ENCODE results near the gene GAST. TPM values are rescaled to one million over a fixed set of nuclear protein-coding genes. Genes with fewer than 3 reads are reported as not detected.

GAST gene
- total and polyA plus RNA-seq, 2 of the 13 experiments (the other 11 are each of a cell fraction or from before 2014, with no cell fraction given) = 0.32 to 0.42 TPM

DNA sequence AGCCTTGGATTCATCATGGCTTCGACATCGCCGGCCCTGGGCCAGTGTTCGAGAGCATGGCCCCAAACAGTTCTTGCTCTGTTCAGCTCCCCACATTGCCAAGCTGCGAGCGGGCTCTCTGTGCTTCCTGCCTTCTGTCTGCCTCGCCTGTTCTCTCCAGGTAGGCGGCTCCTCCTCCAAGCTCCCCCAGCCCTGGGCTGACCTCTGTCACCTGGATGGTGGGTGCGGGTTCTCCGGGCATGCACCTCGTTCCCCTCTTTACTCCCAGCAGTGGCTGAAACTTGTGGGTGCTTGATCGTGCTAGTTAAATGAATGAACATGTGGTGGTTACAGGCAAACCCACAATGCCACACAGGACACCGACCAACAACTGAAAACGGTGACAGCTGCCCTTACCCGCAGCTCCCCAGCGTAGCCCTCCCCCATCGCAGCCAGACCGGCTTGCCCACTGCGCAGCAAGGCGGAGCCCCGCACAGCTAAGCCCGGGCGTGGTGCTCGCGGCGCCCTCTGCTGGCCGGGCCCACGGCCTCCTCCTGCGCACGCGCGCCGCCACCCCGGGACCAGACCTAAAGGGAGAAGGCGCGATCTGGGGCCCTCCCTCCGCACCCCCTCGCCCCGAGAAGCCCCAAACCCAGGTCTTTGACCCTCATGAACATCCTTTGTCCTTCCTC, 46.4 kb upstream of the GAST start (continued):
- TF ChIP-seq ZNF430 (CRISPR knock-in tag; IDR thresholded peaks at IDR 0.05) (no peak), EZH2 (conservative IDR thresholded peaks at IDR 0.05; ENCODE audit: low read depth, low read length) (no peak), FOSL1 (CRISPR knock-in tag; IDR thresholded peaks at IDR 0.05; ENCODE audit: borderline replicate concordance) (no peak), FOXJ3 (CRISPR knock-in tag; IDR thresholded peaks at IDR 0.05; ENCODE audit: borderline replicate concordance) (no peak), HOXA7 (CRISPR knock-in tag; IDR thresholded peaks at IDR 0.05) (no peak), ZNF383 (CRISPR knock-in tag; IDR thresholded peaks at IDR 0.05; ENCODE audit: borderline replicate concordance) (no peak), NCOA2 (CRISPR knock-in tag; IDR thresholded peaks at IDR 0.05) (peak; percentile 32; the same call in 1 of the 2 replicates), KDM5B (CRISPR knock-in tag; IDR thresholded peaks at IDR 0.05; ENCODE audit: borderline replicate concordance) (peak; percentile 83), ZNF562 (CRISPR knock-in tag; IDR thresholded peaks at IDR 0.05; ENCODE audit: borderline replicate concordance) (no peak), CBX5 (CRISPR knock-in tag; IDR thresholded peaks at IDR 0.05; ENCODE audit: borderline replicate concordance) (no peak), GATAD1 (CRISPR knock-in tag; IDR thresholded peaks at IDR 0.05) (peak; percentile 66), BORCS8-MEF2B (CRISPR knock-in tag; IDR thresholded peaks at IDR 0.05) (no peak), ZNF333 (CRISPR knock-in tag; IDR thresholded peaks at IDR 0.05; ENCODE audit: borderline replicate concordance) (peak; percentile 72; the same call in 1 of the 2 replicates)
- TF ChIP-seq, protein P1, sequence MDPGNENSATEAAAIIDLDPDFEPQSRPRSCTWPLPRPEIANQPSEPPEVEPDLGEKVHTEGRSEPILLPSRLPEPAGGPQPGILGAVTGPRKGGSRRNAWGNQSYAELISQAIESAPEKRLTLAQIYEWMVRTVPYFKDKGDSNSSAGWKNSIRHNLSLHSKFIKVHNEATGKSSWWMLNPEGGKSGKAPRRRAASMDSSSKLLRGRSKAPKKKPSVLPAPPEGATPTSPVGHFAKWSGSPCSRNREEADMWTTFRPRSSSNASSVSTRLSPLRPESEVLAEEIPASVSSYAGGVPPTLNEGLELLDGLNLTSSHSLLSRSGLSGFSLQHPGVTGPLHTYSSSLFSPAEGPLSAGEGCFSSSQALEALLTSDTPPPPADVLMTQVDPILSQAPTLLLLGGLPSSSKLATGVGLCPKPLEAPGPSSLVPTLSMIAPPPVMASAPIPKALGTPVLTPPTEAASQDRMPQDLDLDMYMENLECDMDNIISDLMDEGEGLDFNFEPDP (CRISPR knock-in tag; conservative IDR thresholded peaks at IDR 0.05) = no peak
- TF ChIP-seq, protein P2, sequence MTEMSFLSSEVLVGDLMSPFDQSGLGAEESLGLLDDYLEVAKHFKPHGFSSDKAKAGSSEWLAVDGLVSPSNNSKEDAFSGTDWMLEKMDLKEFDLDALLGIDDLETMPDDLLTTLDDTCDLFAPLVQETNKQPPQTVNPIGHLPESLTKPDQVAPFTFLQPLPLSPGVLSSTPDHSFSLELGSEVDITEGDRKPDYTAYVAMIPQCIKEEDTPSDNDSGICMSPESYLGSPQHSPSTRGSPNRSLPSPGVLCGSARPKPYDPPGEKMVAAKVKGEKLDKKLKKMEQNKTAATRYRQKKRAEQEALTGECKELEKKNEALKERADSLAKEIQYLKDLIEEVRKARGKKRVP (CRISPR knock-in tag; IDR thresholded peaks at IDR 0.05) = no peak
- TF ChIP-seq, protein P3, sequence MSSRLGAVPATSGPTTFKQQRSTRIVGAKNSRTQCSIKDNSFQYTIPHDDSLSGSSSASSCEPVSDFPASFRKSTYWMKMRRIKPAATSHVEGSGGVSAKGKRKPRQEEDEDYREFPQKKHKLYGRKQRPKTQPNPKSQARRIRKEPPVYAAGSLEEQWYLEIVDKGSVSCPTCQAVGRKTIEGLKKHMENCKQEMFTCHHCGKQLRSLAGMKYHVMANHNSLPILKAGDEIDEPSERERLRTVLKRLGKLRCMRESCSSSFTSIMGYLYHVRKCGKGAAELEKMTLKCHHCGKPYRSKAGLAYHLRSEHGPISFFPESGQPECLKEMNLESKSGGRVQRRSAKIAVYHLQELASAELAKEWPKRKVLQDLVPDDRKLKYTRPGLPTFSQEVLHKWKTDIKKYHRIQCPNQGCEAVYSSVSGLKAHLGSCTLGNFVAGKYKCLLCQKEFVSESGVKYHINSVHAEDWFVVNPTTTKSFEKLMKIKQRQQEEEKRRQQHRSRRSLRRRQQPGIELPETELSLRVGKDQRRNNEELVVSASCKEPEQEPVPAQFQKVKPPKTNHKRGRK (CRISPR knock-in tag; IDR thresholded peaks at IDR 0.05) = no peak
- TF ChIP-seq, protein P4, sequence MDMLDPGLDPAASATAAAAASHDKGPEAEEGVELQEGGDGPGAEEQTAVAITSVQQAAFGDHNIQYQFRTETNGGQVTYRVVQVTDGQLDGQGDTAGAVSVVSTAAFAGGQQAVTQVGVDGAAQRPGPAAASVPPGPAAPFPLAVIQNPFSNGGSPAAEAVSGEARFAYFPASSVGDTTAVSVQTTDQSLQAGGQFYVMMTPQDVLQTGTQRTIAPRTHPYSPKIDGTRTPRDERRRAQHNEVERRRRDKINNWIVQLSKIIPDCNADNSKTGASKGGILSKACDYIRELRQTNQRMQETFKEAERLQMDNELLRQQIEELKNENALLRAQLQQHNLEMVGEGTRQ (IDR thresholded peaks at IDR 0.05; ENCODE audit: low read depth, low read length) = no peak
- TF ChIP-seq, protein P4 (CRISPR knock-in tag; IDR thresholded peaks at IDR 0.05; ENCODE audit: borderline replicate concordance) = no peak
- TF ChIP-seq, protein P5, sequence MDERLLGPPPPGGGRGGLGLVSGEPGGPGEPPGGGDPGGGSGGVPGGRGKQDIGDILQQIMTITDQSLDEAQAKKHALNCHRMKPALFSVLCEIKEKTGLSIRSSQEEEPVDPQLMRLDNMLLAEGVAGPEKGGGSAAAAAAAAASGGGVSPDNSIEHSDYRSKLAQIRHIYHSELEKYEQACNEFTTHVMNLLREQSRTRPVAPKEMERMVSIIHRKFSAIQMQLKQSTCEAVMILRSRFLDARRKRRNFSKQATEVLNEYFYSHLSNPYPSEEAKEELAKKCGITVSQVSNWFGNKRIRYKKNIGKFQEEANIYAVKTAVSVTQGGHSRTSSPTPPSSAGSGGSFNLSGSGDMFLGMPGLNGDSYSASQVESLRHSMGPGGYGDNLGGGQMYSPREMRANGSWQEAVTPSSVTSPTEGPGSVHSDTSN (CRISPR knock-in tag; IDR thresholded peaks at IDR 0.05) = no peak
- TF ChIP-seq, protein P6, sequence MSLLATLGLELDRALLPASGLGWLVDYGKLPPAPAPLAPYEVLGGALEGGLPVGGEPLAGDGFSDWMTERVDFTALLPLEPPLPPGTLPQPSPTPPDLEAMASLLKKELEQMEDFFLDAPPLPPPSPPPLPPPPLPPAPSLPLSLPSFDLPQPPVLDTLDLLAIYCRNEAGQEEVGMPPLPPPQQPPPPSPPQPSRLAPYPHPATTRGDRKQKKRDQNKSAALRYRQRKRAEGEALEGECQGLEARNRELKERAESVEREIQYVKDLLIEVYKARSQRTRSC (CRISPR knock-in tag; IDR thresholded peaks at IDR 0.05; ENCODE audit: low read depth) = no peak

Data from HepG2 (cell line).